Stimulated activated naive CD8-positive, alpha-beta T cell treated with anti-CD3 and anti-CD28 coated beads, Interleukin-15, Interleukin-2, amounts not matched to agents 100 ng/mL and 50 ng/mL, for 24 hours (primary cell): ENCODE data around the gene ZNF609.

Experiments
- H3K27ac Mint-ChIP-seq: one replicate; pipeline ENCODE4 v1.8.0; 2021; ENCODE audit warnings: mild to moderate bottlenecking, mixed read lengths
- H3K27me3 Mint-ChIP-seq: one replicate; pipeline ENCODE4 v1.8.0; 2021; ENCODE audit warnings: mixed read lengths
- H3K36me3 Mint-ChIP-seq: one replicate; pipeline ENCODE4 v1.8.0; 2021; ENCODE audit warnings: low read depth, mixed read lengths
- H3K4me1 Mint-ChIP-seq: one replicate; pipeline ENCODE4 v1.8.0; 2021; ENCODE audit warnings: low read depth, mixed read lengths
- H3K4me3 Mint-ChIP-seq: one replicate; pipeline ENCODE4 v1.8.0; 2021; ENCODE audit warnings: mild to moderate bottlenecking, mixed read lengths
- H3K9me3 Mint-ChIP-seq: one replicate; pipeline ENCODE4 v1.8.0; 2021; ENCODE audit warnings: mixed read lengths

ZNF609 gene

GRCh38 chr15:64530918-64531317, 70.5 kb downstream of the ZNF609 start:
- Mint-ChIP-seq H3K4me1 (peaks cover 81% of the 10 kb centered on the region), H3K4me3 (no peak overlapping the region)

GRCh38 chr15:64532521-64533315, 72.3 kb downstream of the ZNF609 start:
- Mint-ChIP-seq H3K27me3 (no peaks in the 10 kb centered on the region), H3K4me1 (peaks cover 72% of the 10 kb centered on the region), H3K36me3 (peaks cover 19% of the 10 kb centered on the region), H3K27ac (peak overlapping the region; percentile 88), H3K9me3 (no peaks in the 10 kb centered on the region), H3K4me3 (peak overlapping the region; percentile 57)

More at GRCh38 chr15:64530918-64531317, 70.5 kb downstream of the ZNF609 start:
- H3K27me3 Mint-ChIP-seq = no peaks in the 10 kb centered on the region
- H3K36me3 Mint-ChIP-seq = peaks cover 22% of the 10 kb centered on the region
- no peak overlapping the region for H3K27ac Mint-ChIP-seq
- H3K9me3 Mint-ChIP-seq = no peaks in the 10 kb centered on the region

- H3K27me3 Mint-ChIP-seq = no peaks in the 10 kb centered on the region
- H3K9me3 Mint-ChIP-seq = no peaks in the 10 kb centered on the region
- peaks cover 62% of the 10 kb centered on the region for H3K4me1 Mint-ChIP-seq
- H3K36me3 Mint-ChIP-seq = peaks cover 15% of the 10 kb centered on the region
- peak overlapping the region; percentile 67 for H3K27ac Mint-ChIP-seq
- no peak overlapping the region for H3K4me3 Mint-ChIP-seq
Observed at GRCh38 chr15:64535460-64536243, 75.3 kb downstream of the ZNF609 start.

- Mint-ChIP-seq H3K27ac (peak overlapping the region; percentile 67), H3K27me3 (no peaks in the 10 kb centered on the region)
Observed at GRCh38 chr15:64536244-64536836, 76.0 kb downstream of the ZNF609 start.

GRCh38 chr15:64542091-64542490, 81.7 kb downstream of the ZNF609 start:
- Mint-ChIP-seq H3K4me3 (no peak overlapping the region), H3K36me3 (peaks cover 8% of the 10 kb centered on the region), H3K27ac (no peak overlapping the region), H3K9me3 (no peaks in the 10 kb centered on the region), H3K4me1 (peaks cover 33% of the 10 kb centered on the region), H3K27me3 (no peaks in the 10 kb centered on the region)

More at GRCh38 chr15:64536244-64536836, 76.0 kb downstream of the ZNF609 start:
- Mint-ChIP-seq H3K9me3 (no peaks in the 10 kb centered on the region), H3K36me3 (peaks cover 15% of the 10 kb centered on the region), H3K4me1 (peaks cover 56% of the 10 kb centered on the region), H3K4me3 (peak overlapping the region; percentile 27)

- Mint-ChIP-seq H3K4me3 (no peak overlapping the region), H3K4me1 (peaks cover 40% of the 10 kb centered on the region), H3K27ac (no peak overlapping the region), H3K36me3 (peaks cover 11% of the 10 kb centered on the region), H3K27me3 (no peaks in the 10 kb centered on the region), H3K9me3 (peaks cover 2% of the 10 kb centered on the region)
Observed at GRCh38 chr15:64544450-64544849, 84.1 kb downstream of the ZNF609 start.

- Mint-ChIP-seq H3K36me3 (peaks cover 14% of the 10 kb centered on the region), H3K4me3 (no peak overlapping the region), H3K27me3 (no peaks in the 10 kb centered on the region), H3K4me1 (peaks cover 54% of the 10 kb centered on the region), H3K9me3 (peaks cover 4% of the 10 kb centered on the region), H3K27ac (no peak overlapping the region)
Observed at GRCh38 chr15:64547275-64547674, 86.9 kb downstream of the ZNF609 start.

- peaks cover 55% of the 10 kb centered on the region for H3K4me1 Mint-ChIP-seq
- H3K4me3 Mint-ChIP-seq = no peak overlapping the region
- no peak overlapping the region for H3K27ac Mint-ChIP-seq
- no peaks in the 10 kb centered on the region for H3K27me3 Mint-ChIP-seq
- peaks cover 4% of the 10 kb centered on the region for H3K9me3 Mint-ChIP-seq
- peaks cover 14% of the 10 kb centered on the region for H3K36me3 Mint-ChIP-seq
Observed at GRCh38 chr15:64548235-64548634, 87.9 kb downstream of the ZNF609 start.

- peaks cover 46% of the 10 kb centered on the region for H3K4me1 Mint-ChIP-seq
Observed at GRCh38 chr15:64549860-64550259, 89.5 kb downstream of the ZNF609 start.

GRCh38 chr15:64552281-64552948, 92.0 kb downstream of the ZNF609 start:
- H3K4me1 Mint-ChIP-seq = peaks cover 40% of the 10 kb centered on the region
- peaks cover 10% of the 10 kb centered on the region for H3K36me3 Mint-ChIP-seq
- no peak overlapping the region for H3K4me3 Mint-ChIP-seq
- peaks cover 4% of the 10 kb centered on the region for H3K9me3 Mint-ChIP-seq
- H3K27ac Mint-ChIP-seq = no peak overlapping the region
- H3K27me3 Mint-ChIP-seq = no peaks in the 10 kb centered on the region

More at GRCh38 chr15:64549860-64550259, 89.5 kb downstream of the ZNF609 start:
- Mint-ChIP-seq H3K36me3 (peaks cover 14% of the 10 kb centered on the region), H3K27me3 (no peaks in the 10 kb centered on the region), H3K9me3 (peaks cover 4% of the 10 kb centered on the region), H3K4me3 (no peak overlapping the region), H3K27ac (no peak overlapping the region)

- Mint-ChIP-seq H3K4me3 (no peak overlapping the region), H3K27me3 (no peaks in the 10 kb centered on the region), H3K27ac (no peak overlapping the region), H3K36me3 (peaks cover 18% of the 10 kb centered on the region), H3K4me1 (peaks cover 45% of the 10 kb centered on the region), H3K9me3 (no peaks in the 10 kb centered on the region)
Observed at GRCh38 chr15:64558460-64559179, 98.2 kb downstream of the ZNF609 start.

GRCh38 chr15:64559243-64559642, 98.9 kb downstream of the ZNF609 start:
- H3K27me3 Mint-ChIP-seq = no peaks in the 10 kb centered on the region
- peaks cover 20% of the 10 kb centered on the region for H3K36me3 Mint-ChIP-seq
- H3K27ac Mint-ChIP-seq = no peak overlapping the region
- no peaks in the 10 kb centered on the region for H3K9me3 Mint-ChIP-seq
- no peak overlapping the region for H3K4me3 Mint-ChIP-seq
- H3K4me1 Mint-ChIP-seq = peaks cover 45% of the 10 kb centered on the region

- Mint-ChIP-seq H3K27ac (no peak overlapping the region), H3K4me1 (peaks cover 51% of the 10 kb centered on the region)
Observed at GRCh38 chr15:64560501-64560900, 100.1 kb downstream of the ZNF609 start.

GRCh38 chr15:64560998-64561397, 100.6 kb downstream of the ZNF609 start:
- Mint-ChIP-seq H3K9me3 (no peaks in the 10 kb centered on the region), H3K36me3 (peaks cover 26% of the 10 kb centered on the region), H3K4me3 (no peak overlapping the region), H3K27me3 (no peaks in the 10 kb centered on the region), H3K4me1 (peaks cover 51% of the 10 kb centered on the region), H3K27ac (no peak overlapping the region)

More at GRCh38 chr15:64560501-64560900, 100.1 kb downstream of the ZNF609 start:
- no peaks in the 10 kb centered on the region for H3K9me3 Mint-ChIP-seq
- H3K36me3 Mint-ChIP-seq = peaks cover 26% of the 10 kb centered on the region
- no peak overlapping the region for H3K4me3 Mint-ChIP-seq
- no peaks in the 10 kb centered on the region for H3K27me3 Mint-ChIP-seq
